Gastrocnemius medialis (tissue), 4 donors: ENCODE data around the gene MIB1. TPM values are rescaled to one million over a fixed set of nuclear protein-coding genes. Genes with fewer than 3 reads are reported as not detected.

Experiments
- ATAC-seq, 2 donors: fragments of 150-250 bp; one replicate each; pipeline ENCODE4 v1.9.1; 2016
- DNase-seq, 2 donors: peaks; one replicate each; pipeline ENCODE4 v3.0.0-alpha.2; 2019
- H3K27ac ChIP-seq, 4 donors: fragments of 200-600 bp; sonication (generic); 1 replicate in 1 of 4; 2 replicates in 3 of 4; pipeline ENCODE4 v1.5.1; 2016 to 2018; ENCODE audit warnings: mild to moderate bottlenecking in 2 of 4, moderate library complexity in 1 of 4
- H3K27me3 ChIP-seq, 3 donors: fragments of 200-600 bp; sonication (generic) in 2 of 3; 1 replicate in 1 of 3; 2 replicates in 2 of 3; pipeline versions ENCODE4 v1.5.1 to v1.6.0; 2016 to 2019; ENCODE audit warnings: mild to moderate bottlenecking in 1 of 3, moderate library complexity in 1 of 3
- H3K36me3 ChIP-seq, 2 donors: fragments of 200-600 bp; sonication (generic) in 1 of 2; one replicate each; pipeline ENCODE4 v1.5.1; 2017 to 2018
- H3K4me1 ChIP-seq, 2 donors: fragments of 200-600 bp; sonication (generic) in 1 of 2; one replicate each; pipeline ENCODE4 v1.5.1; 2016 to 2017; ENCODE audit warnings: mild to moderate bottlenecking in 2 of 2
- H3K4me3 ChIP-seq, 4 donors: fragments of 200-600 bp; sonication (generic) in 3 of 4; 1 replicate in 1 of 4; 2 replicates in 3 of 4; pipeline ENCODE4 v1.5.1; 2016 to 2019; ENCODE audit warnings: mild to moderate bottlenecking in 2 of 4
- H3K9me3 ChIP-seq, 3 donors: fragments of 200-600 bp; sonication (generic) in 2 of 3; 1 replicate in 1 of 3; 2 replicates in 2 of 3; pipeline ENCODE4 v1.5.1; 2016 to 2019
- CTCF ChIP-seq, 5 experiments: fragments of 450-650 bp in 3 of 5; fragments of 200-600 bp in 2 of 5; sonication (generic) in 2 of 5; IDR thresholded peaks in 4 of 5; conservative IDR thresholded peaks in 1 of 5; 1 replicate in 4 of 5; 2 replicates in 1 of 5; pipeline ENCODE4 v1.5.1; 2016 to 2019; ENCODE audit warnings: antibody characterized with exemption in 5 of 5, mild to moderate bottlenecking in 3 of 5, moderate library complexity in 3 of 5
- POLR2A ChIP-seq, 2 donors: fragments of 450-650 bp; IDR thresholded peaks; one replicate each; pipeline ENCODE4 v1.6.1; 2017; ENCODE audit warnings: antibody characterized with exemption in 2 of 2, mild to moderate bottlenecking in 2 of 2, moderate library complexity in 2 of 2
- in situ Hi-C, 4 donors: fragments of 200-750 bp; cut with MboI; loops; one replicate each; pipeline versions ENCODE4 v1.15.0 to v1.8.0; 2017; ENCODE audit warnings: low sequenced_read_pairs in 4 of 4
- intact Hi-C: fragments of 100-400 bp; cut with DNase I; formaldehyde crosslinking; loops from one replicate; pipeline ENCODE4 v1.15.1; 2023; ENCODE audit warnings: low total_unique reads
- total RNA-seq, 4 donors: library from RNA; depleted of rRNA; stranded (reverse); fragments of >200 nt; gene quantifications; one replicate each; pipeline versions ENCODE4 v1.1.0 to v1.2.3, GENCODE V29; 2016

MIB1 gene
- total RNA-seq, 4 donors from 2014 or later: 16.4 to 22.3 (median 21.6) TPM

- in situ Hi-C loops: loop anchor here in 1 of 4 donors (10.0 kb wide), 1 partner anchor 670 kb away; no protein-coding TSS in a partner anchor
- Histone ChIP-seq H3K4me1 (no peaks in the 10 kb centered on the region), H3K27me3 (no peaks in the 10 kb centered on the region), H3K9me3 (no peaks in the 10 kb centered on the region), H3K36me3 (no peaks in the 10 kb centered on the region), H3K4me3 (no peak overlapping the region), H3K27ac (no peak overlapping the region)
- no peak for ATAC-seq
- TF ChIP-seq CTCF (IDR thresholded peaks at IDR 0.05 in 4 of 5, conservative IDR thresholded peaks at IDR 0.05 in 1 of 5) (no peak), POLR2A (IDR thresholded peaks at IDR 0.05) (no peak)
- DNase-seq: no peak
- intact Hi-C loops: no loop called here
These were observed 154.2 kb downstream of the MIB1 start for GRCh38 chr18:21894619-21895367.

GRCh38 chr18:21896732-21897336, 156.2 kb downstream of the MIB1 start:
- in situ Hi-C loops: loop anchor here in 1 of 4 donors (10.0 kb wide), 1 partner anchor 668 kb away; no protein-coding TSS in a partner anchor
- intact Hi-C loops: no loop called here

GRCh38 chr18:21897811-21898210, 157.2 kb downstream of the MIB1 start:
- intact Hi-C loops: no loop called here

More at GRCh38 chr18:21896732-21897336, 156.2 kb downstream of the MIB1 start:
- Histone ChIP-seq H3K27me3 (no peaks in the 10 kb centered on the region), H3K4me1 (no peaks in the 10 kb centered on the region), H3K36me3 (no peaks in the 10 kb centered on the region), H3K9me3 (no peaks in the 10 kb centered on the region), H3K27ac (no peak overlapping the region), H3K4me3 (no peak overlapping the region)
- ATAC-seq (no peak), DNase-seq (no peak)
- TF ChIP-seq POLR2A (IDR thresholded peaks at IDR 0.05) (no peak), CTCF (IDR thresholded peaks at IDR 0.05 in 4 of 5, conservative IDR thresholded peaks at IDR 0.05 in 1 of 5) (no peak)

GRCh38 chr18:21900605-21901352, 160.2 kb downstream of the MIB1 start:
- Histone ChIP-seq H3K4me3 (no peak overlapping the region), H3K27me3 (peaks cover 0 to 3% (median 0%) of the 10 kb centered on the region in 3 donors), H3K4me1 (no peaks in the 10 kb centered on the region), H3K27ac (no peak overlapping the region), H3K9me3 (no peaks in the 10 kb centered on the region), H3K36me3 (no peaks in the 10 kb centered on the region)
- ATAC-seq (no peak), DNase-seq (no peak)
- TF ChIP-seq CTCF (IDR thresholded peaks at IDR 0.05 in 4 of 5, conservative IDR thresholded peaks at IDR 0.05 in 1 of 5): no peak
- TF ChIP-seq POLR2A (IDR thresholded peaks at IDR 0.05): no peak
- in situ Hi-C loops: no loop called here
- intact Hi-C loops: no loop called here

More at GRCh38 chr18:21897811-21898210, 157.2 kb downstream of the MIB1 start:
- Histone ChIP-seq H3K27me3 (no peaks in the 10 kb centered on the region), H3K27ac (no peak overlapping the region), H3K36me3 (no peaks in the 10 kb centered on the region), H3K9me3 (no peaks in the 10 kb centered on the region), H3K4me1 (no peaks in the 10 kb centered on the region), H3K4me3 (no peak overlapping the region)
- ATAC-seq: no peak
- no peak for DNase-seq
- in situ Hi-C loops: loop anchor here in 1 of 4 donors (10.0 kb wide), 1 partner anchor 667 kb away; no protein-coding TSS in a partner anchor
- TF ChIP-seq POLR2A (IDR thresholded peaks at IDR 0.05) (no peak), CTCF (IDR thresholded peaks at IDR 0.05 in 4 of 5, conservative IDR thresholded peaks at IDR 0.05 in 1 of 5) (peak in 3 of 5 experiments; percentile 20 to 46 (median 41))
